Mucosa of stomach (tissue), 1 donor: Measurements from ENCODE around the gene PDP2.

ENCODE experiments used
- H3K27me3 ChIP-seq: one replicate; pipeline ENCODE4 v1.7.0; 2013; ENCODE audit warnings: mild to moderate bottlenecking, low read length; ENCODE audit not compliant: control insufficient read depth, insufficient read depth
- H3K36me3 ChIP-seq: one replicate; pipeline ENCODE4 v1.7.0; 2013; ENCODE audit warnings: low read length; ENCODE audit not compliant: control insufficient read depth, insufficient read depth
- H3K4me1 ChIP-seq: one replicate; pipeline ENCODE4 v1.7.0; 2013; ENCODE audit warnings: mild to moderate bottlenecking, low read length; ENCODE audit not compliant: control insufficient read depth, insufficient read depth
- H3K4me3 ChIP-seq: one replicate; pipeline ENCODE4 v1.7.0; 2013; ENCODE audit warnings: low read length
- H3K9ac ChIP-seq: one replicate; pipeline ENCODE4 v1.7.0; 2013; ENCODE audit warnings: mild to moderate bottlenecking, low read length, moderate library complexity
- H3K9me3 ChIP-seq: one replicate; pipeline ENCODE4 v1.7.0; 2013; ENCODE audit warnings: mild to moderate bottlenecking, low read length, moderate library complexity; ENCODE audit not compliant: control insufficient read depth
- donor health status: Pancreatic carcinoma.

Gene PDP2

DNA sequence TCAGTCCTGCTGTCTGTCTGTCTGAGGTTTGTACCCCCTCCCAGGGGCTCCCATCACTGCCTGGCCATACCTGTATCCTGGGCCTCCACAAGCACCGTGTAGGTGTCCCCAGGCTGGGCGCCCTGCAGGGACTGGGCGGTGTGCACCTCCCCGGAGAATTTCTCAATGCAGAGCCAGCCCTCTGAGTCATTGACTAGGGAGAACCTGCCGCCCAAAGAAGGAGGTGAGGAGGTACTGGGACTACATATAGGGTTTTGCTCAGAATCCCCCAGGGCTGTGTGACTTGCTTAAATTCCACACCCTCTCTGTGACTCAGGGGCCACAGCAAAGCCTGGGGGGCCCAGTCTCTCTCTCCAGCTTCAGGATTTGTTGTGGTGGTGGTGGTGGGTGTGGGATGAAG, 30.8 kb downstream of the PDP2 start:
- no peaks in the 10 kb centered on the region for H3K9me3 ChIP-seq
- peaks cover 1% of the 10 kb centered on the region for H3K4me1 ChIP-seq
- no peaks in the 10 kb centered on the region for H3K27me3 ChIP-seq
- no peak overlapping the region for H3K9ac ChIP-seq
- H3K36me3 ChIP-seq, result no peaks in the 10 kb centered on the region
- no peak overlapping the region for H3K4me3 ChIP-seq

DNA sequence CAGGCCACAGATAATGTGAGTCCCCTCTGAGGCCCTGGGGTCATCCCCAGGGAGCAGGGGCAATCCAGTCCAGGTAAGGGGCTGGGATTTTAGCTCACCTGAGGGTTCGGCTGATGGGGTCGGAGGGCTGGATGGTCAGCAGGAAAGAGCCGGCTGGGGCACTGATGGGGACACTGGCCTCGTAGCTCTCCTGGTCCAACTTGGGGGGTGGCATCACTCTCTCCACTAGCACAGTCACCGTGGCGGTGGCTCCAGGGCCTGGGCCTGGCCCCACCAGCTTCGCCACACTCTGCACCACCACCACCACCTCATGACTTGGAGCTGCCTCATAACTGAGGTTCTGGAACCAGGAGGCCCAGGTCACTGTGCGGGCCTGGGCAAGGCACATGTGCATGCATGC, 31.5 kb downstream of the PDP2 start:
- no peaks in the 10 kb centered on the region for H3K9me3 ChIP-seq
- H3K4me1 ChIP-seq, result no peaks in the 10 kb centered on the region
- H3K36me3 ChIP-seq, result no peaks in the 10 kb centered on the region
- H3K27me3 ChIP-seq, result no peaks in the 10 kb centered on the region
- H3K9ac ChIP-seq, result no peak overlapping the region
- H3K4me3 ChIP-seq, result no peak overlapping the region

DNA sequence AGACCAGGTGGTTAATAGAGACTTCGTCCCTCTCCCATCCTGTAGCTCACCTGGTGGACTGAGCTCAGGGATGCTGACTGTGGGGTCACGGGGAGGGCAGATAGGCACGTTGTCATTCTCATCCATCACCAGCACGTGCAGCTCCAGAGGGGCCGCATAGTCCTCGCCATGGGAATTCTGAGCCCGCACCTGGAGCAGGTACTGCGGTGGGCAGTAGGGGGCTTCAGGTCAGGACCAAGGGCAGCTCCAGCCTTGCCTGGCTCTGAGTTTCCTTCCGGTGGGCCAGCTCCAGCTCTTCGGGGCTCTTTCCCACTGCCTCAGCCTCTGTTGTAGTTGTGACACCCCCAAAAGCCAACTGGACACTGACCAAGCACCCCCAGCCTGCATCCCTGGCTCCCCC, 32.8 kb downstream of the PDP2 start:
- H3K9me3 ChIP-seq, result no peaks in the 10 kb centered on the region
- no peaks in the 10 kb centered on the region for H3K36me3 ChIP-seq
- no peak overlapping the region for H3K9ac ChIP-seq
- H3K4me1 ChIP-seq, result no peaks in the 10 kb centered on the region
- no peak overlapping the region for H3K4me3 ChIP-seq
- no peaks in the 10 kb centered on the region for H3K27me3 ChIP-seq

DNA sequence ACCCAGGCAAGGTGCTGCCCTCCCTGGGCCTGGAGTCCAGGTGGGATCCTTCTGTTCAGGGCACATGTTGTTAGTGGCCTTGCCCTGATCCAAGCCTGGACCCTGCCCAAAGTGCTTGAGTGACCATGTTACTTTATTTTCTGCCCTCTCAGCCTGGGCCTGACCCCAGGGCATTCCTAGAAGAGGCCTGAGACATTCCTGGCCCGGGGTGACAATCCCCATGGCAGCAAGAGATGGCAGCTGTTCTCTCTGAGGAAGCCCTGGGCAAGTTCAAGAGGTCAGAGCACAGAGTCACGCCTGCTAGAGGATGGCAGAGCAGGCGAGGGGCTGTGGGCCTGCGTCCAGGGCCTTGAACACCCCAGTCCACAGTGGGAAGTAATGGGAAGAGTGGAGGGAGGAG, 33.4 kb downstream of the PDP2 start:
- no peak overlapping the region for H3K4me3 ChIP-seq
- H3K9ac ChIP-seq, result no peak overlapping the region
- H3K27me3 ChIP-seq, result no peaks in the 10 kb centered on the region
- peaks cover 5% of the 10 kb centered on the region for H3K4me1 ChIP-seq
- H3K36me3 ChIP-seq, result no peaks in the 10 kb centered on the region
- no peaks in the 10 kb centered on the region for H3K9me3 ChIP-seq

DNA sequence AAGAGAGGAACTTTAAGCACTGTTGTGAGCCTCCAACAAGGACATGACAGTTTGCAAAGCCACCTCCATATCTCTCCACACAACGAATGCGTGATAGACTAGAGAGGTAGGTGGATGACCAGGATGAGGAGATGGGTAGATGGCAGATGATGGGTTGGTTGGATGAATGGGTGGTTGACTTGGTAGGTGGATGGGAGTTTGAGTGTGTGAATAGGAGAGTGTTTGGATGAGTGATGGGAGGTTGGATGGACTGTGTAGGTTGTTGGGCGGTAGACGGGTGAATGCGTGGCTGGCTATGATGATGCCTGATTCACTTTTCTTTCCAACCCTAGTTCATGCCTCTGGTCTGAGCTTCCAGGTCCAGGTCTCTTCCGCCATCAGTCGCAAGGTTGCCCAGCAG, 34.2 kb downstream of the PDP2 start:
- no peak overlapping the region for H3K4me3 ChIP-seq
- no peak overlapping the region for H3K9ac ChIP-seq
- no peaks in the 10 kb centered on the region for H3K36me3 ChIP-seq
- no peaks in the 10 kb centered on the region for H3K27me3 ChIP-seq
- peaks cover 13% of the 10 kb centered on the region for H3K4me1 ChIP-seq
- H3K9me3 ChIP-seq, result no peaks in the 10 kb centered on the region

DNA sequence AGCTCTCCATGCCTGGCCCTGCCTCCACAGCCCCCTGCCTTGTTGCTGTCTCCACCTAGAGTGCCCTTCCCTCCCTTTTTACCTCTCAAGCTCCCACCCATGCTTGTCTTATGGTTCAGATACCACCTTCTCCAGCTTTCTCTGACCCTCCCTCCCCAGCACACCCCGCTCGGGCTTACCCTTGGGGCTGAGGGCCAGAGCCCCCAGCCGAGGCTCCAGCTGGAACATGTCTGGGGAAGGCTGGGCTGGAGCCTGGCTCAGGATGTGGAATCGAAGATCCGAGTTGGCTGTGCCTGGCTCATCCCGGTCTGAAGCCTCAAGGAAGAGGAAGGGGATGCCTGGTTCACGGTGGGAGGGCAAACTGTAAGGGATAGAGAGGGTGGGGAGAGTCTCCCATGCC, 34.7 kb downstream of the PDP2 start:
- H3K9ac ChIP-seq, result no peak overlapping the region
- no peaks in the 10 kb centered on the region for H3K9me3 ChIP-seq
- no peaks in the 10 kb centered on the region for H3K27me3 ChIP-seq

DNA sequence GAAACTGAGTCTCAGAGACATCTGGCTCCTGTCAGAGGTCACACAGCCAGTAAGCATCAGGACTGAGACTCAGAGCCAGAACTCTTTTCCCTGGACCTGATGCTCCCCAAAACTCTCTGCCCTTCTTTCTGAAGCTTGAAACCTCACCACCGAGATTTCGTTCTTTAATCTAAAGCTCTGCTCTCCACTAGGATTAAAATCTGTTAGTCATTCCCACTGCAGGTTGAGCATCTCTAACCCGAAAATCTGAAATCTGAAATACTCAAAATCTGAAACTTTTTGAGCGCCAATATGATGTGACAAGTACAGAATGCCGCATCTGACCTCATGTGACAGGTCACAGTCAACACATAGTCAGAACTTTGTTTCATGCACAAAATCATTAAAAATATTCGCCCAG, 36.2 kb downstream of the PDP2 start:
- Histone ChIP-seq H3K4me3 (no peak overlapping the region), H3K36me3 (no peaks in the 10 kb centered on the region), H3K4me1 (peaks cover 14% of the 10 kb centered on the region), H3K9ac (no peak overlapping the region), H3K9me3 (no peaks in the 10 kb centered on the region), H3K27me3 (peaks cover 6% of the 10 kb centered on the region)

More for the DNA sequence above, 34.7 kb downstream of the PDP2 start:
- H3K36me3 ChIP-seq, result no peaks in the 10 kb centered on the region
- peaks cover 14% of the 10 kb centered on the region for H3K4me1 ChIP-seq
- H3K4me3 ChIP-seq, result no peak overlapping the region

DNA sequence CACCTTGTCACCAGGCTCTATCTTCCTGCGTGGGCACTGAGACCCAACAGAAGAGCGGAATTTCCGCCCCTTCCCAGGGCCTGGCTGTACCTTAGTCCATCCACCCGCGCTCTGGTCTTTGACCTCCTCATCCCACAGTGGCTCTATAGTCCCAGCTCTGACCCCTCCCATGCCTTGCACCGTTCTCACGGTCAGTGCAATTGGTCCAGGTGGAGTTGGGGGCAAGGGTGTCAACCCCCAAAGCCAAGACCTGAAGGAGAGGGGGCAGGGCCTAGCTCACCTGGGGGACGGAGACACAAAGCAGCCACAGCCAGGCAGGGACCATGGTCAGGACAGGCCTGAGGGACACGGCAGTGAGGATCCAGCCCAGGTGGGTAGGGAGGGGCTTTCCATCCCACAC, 37.4 kb downstream of the PDP2 start:
- H3K4me1 ChIP-seq, result peaks cover 14% of the 10 kb centered on the region
- H3K27me3 ChIP-seq, result peaks cover 13% of the 10 kb centered on the region
- no peak overlapping the region for H3K9ac ChIP-seq
- no peaks in the 10 kb centered on the region for H3K9me3 ChIP-seq
- no peak overlapping the region for H3K4me3 ChIP-seq
- no peaks in the 10 kb centered on the region for H3K36me3 ChIP-seq

DNA sequence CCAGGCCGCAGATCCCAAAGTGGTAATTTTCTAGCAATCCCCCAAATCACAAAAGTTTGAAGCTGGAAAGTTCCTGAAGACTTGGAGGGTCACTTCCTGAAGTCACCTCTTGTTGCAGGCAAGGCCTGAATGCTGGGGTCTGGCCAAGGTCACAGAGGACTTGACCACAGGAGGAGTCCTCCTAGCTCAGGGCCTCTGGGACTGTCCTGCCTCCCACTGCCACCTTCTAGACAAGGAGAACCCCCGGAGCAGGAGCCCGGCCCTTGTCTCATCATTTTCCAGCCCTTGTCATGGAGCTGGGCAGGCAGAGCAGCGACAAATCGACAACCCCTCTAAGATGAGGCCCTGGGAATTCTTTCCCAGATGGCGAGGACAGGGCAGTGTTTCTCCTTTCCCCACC, 38.0 kb downstream of the PDP2 start:
- Histone ChIP-seq H3K36me3 (no peaks in the 10 kb centered on the region), H3K9me3 (no peaks in the 10 kb centered on the region), H3K4me3 (no peak overlapping the region), H3K4me1 (peaks cover 14% of the 10 kb centered on the region), H3K27me3 (peaks cover 15% of the 10 kb centered on the region), H3K9ac (no peak overlapping the region)

DNA sequence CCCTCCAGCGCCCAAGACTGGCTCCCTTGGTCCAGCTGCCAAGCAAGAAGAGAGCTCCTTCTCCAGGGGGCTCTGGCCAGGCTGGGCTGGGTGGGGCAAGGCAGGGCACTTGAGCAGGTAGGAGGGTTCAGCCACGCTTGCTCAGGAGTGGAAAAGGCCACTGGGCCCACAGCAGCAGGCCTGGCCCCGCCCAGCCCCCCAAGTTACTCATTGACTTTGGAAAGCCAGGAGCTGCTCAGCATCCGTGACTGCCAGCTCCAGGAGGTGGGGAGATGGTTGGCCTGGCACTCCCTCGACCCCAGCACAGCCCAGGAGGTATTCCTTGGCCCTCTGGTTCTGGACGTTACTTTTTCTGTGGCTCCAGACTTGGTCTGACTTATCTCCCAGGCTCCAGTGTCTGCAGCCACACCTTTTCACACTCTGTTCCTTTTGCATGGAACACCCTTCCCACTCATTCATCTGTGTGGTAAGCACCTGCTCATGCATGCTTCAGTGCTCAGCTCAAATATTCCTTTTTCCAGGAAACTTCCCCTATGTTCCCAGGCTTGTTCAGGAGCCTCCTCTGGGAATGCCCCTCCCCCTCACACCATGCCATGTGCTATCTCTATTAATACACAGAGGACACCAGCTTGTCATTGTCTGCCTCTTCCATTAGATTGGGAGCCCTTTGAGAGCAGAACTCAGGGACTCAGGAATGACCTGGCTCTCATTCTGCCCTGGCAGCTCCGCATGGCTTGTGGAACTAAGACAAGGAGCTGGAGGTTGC, 38.7 kb downstream of the PDP2 start, which contains the start of gene CDH16:
TSS of gene CDH16 (minus strand) at position 83 of the 766 bp plus-strand sequence. CDS start 820 bp downstream, outside the sequence.
- H3K9me3 ChIP-seq, result no peaks in the 10 kb centered on the region
- H3K4me3 ChIP-seq, result no peak within 1 kb of the TSS
- H3K9ac ChIP-seq, result no peak within 1 kb of the TSS
- peaks cover 21% of the 10 kb centered on the region for H3K27me3 ChIP-seq
- no peaks in the 10 kb centered on the region for H3K36me3 ChIP-seq
- peaks cover 20% of the 10 kb centered on the region for H3K4me1 ChIP-seq

DNA sequence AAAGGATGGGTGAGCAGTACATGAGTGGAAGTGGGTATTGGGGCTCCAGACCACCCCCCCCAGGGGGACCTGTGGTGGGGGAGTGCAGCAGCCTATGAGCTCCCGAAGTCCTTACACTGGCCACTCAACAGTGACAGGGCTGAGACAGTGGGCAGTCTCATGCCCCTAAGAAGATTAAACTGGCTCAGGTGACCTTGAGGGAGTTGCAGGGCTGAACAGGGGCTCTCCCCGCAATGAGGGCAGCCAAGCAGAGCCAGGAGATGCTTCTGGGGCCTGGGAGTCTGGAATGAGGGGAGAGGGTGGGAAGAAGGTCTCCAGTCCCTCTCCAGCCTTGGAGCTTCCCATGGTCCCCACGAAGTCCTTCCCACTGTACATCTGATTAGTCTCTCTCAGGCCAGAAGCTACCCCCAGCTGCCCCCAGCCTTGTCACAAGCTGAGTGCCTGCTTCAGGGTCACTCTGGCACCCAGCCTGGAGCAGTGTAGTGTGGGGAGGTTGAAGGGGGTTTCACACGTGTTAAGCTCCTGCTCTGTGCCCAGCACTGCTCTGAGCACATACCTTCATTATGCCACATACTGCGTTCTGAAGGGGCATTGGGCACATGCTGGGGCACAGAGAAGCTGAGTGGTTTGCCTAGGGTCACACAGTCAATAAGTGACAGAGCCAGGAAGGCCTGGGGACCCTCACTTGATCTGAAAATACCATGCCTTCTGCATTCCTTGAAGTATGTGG, 39.4 kb downstream of the PDP2 start:
- H3K36me3 ChIP-seq, result no peaks in the 10 kb centered on the region
- no peaks in the 10 kb centered on the region for H3K9me3 ChIP-seq
- H3K4me3 ChIP-seq, result no peak overlapping the region
- peaks cover 23% of the 10 kb centered on the region for H3K4me1 ChIP-seq
- H3K27me3 ChIP-seq, result peaks cover 26% of the 10 kb centered on the region
- H3K9ac ChIP-seq, result no peak overlapping the region

DNA sequence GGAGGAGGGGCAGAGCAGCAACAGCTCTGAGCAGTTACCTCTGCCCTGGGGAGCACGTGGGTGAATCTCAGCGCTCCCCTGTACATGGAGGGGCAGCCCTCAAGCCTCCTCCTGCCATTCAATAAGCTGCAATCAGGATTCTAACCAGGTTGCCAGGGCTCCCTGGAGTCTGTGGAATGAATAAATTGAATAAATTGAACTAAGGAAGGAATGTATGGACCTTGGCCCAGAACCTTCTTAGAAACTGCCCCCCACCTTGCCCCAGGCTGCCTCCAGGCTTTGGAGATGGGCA, 39.9 kb downstream of the PDP2 start:
- H3K4me3 ChIP-seq, result no peak overlapping the region
- no peak overlapping the region for H3K9ac ChIP-seq
- H3K9me3 ChIP-seq, result no peaks in the 10 kb centered on the region
- H3K27me3 ChIP-seq, result peaks cover 31% of the 10 kb centered on the region
- peaks cover 24% of the 10 kb centered on the region for H3K4me1 ChIP-seq
- no peaks in the 10 kb centered on the region for H3K36me3 ChIP-seq
